Spleen (tissue), 11 donors: Measurements from ENCODE around the gene ADCY10. TPM values are rescaled to one million over a fixed set of nuclear protein-coding genes. Genes with fewer than 3 reads are reported as not detected.
A peak's percentile ranks its signal among the peaks of the same experiment; 100 is the strongest.

Source experiments
- DNase-seq: peaks from one replicate; pipeline ENCODE4 v3.0.0-alpha.2; 2020
- H3K27ac ChIP-seq, 8 donors: fragments of 200-600 bp; sonication (generic) in 7 of 8; 1 replicate in 4 of 8; 2 replicates in 4 of 8; pipeline versions ENCODE4 v1.5.0 to v1.8.0; 2016 to 2021; ENCODE audit warnings: inconsistent platforms in 4 of 8, mild to moderate bottlenecking in 4 of 8, moderate library complexity in 1 of 8
- H3K27me3 ChIP-seq, 7 donors: fragments of 200-600 bp; sonication (generic) in 6 of 7; replicated peaks in 1 of 7; 1 replicate in 4 of 7; 2 replicates in 3 of 7; pipeline versions ENCODE4 v1.5.0 to v1.8.0; 2016 to 2021; ENCODE audit warnings: inconsistent platforms in 3 of 7, mild to moderate bottlenecking in 1 of 7
- H3K36me3 ChIP-seq, 6 donors: fragments of 200-600 bp; sonication (generic) in 5 of 6; 1 replicate in 4 of 6; 2 replicates in 2 of 6; pipeline versions ENCODE4 v1.5.0 to v1.8.0; 2016 to 2021; ENCODE audit warnings: inconsistent platforms in 2 of 6
- H3K4me1 ChIP-seq, 6 donors: fragments of 200-600 bp; sonication (generic) in 5 of 6; 1 replicate in 3 of 6; 2 replicates in 3 of 6; pipeline versions ENCODE4 v1.5.0 to v1.8.0; 2016 to 2021; ENCODE audit warnings: inconsistent platforms in 3 of 6
- H3K4me3 ChIP-seq, 8 donors: fragments of 200-600 bp; sonication (generic) in 7 of 8; 1 replicate in 4 of 8; 2 replicates in 4 of 8; pipeline versions ENCODE4 v1.5.0 to v1.8.0; 2016 to 2021; ENCODE audit warnings: inconsistent platforms in 4 of 8, mild to moderate bottlenecking in 4 of 8, moderate library complexity in 2 of 8
- H3K9me3 ChIP-seq, 8 donors: fragments of 200-600 bp; sonication (generic) in 7 of 8; 1 replicate in 4 of 8; 2 replicates in 4 of 8; pipeline versions ENCODE4 v1.5.0 to v1.8.0; 2016 to 2021; ENCODE audit warnings: inconsistent platforms in 4 of 8
- CTCF ChIP-seq, 11 experiments: fragments of 200-600 bp in 7 of 11; fragments of 450-650 bp in 4 of 11; sonication (generic) in 4 of 11; IDR thresholded peaks in 8 of 11; conservative IDR thresholded peaks in 3 of 11; 1 replicate in 7 of 11; 2 replicates in 4 of 11; pipeline versions ENCODE4 v1.4.0 to v1.8.0; 2016 to 2021; ENCODE audit warnings: antibody characterized with exemption in 11 of 11, inconsistent platforms in 4 of 11, mild to moderate bottlenecking in 1 of 11
- POLR2A ChIP-seq, 3 donors: fragments of 450-650 bp; IDR thresholded peaks; one replicate each; pipeline ENCODE4 v1.5.1; 2017; ENCODE audit warnings: antibody characterized with exemption in 3 of 3, mild to moderate bottlenecking in 1 of 3
- POLR2AphosphoS5 ChIP-seq, 3 donors: sonication (generic); formaldehyde crosslinking; IDR thresholded peaks; one replicate each; pipeline ENCODE4 v1.5.1; 2017; ENCODE audit warnings: antibody characterized with exemption in 3 of 3
- whole genome bisulfite sequencing, 5 donors: extraction: QIAGEN DNeasy Blood & Tissue Kit in 3 of 5; methylation state at CpG; one replicate each; pipeline versions ENCODE4 v1.1.5 to v1.1.7; 2013 to 2018; 5-methylcytosine and 5-hydroxymethylcytosine counted together
- intact Hi-C: fragments of 100-400 bp; cut with DNase I; formaldehyde crosslinking; loops from one replicate; pipeline ENCODE4 v1.15.0; 2023; ENCODE audit warnings: low total_unique reads
- polyA plus RNA-seq, 3 donors: library from polyadenylated mRNA; stranded (reverse); fragments of 200-250 nt; gene quantifications; one replicate each; pipeline ENCODE4 v1.2.1, GENCODE V29; 2013
- total RNA-seq, 7 donors: library from RNA; depleted of rRNA in 3 of 7; stranded (reverse); fragments of >200 nt in 3 of 7; fragmentation: NEBNext Ultra II Directional in 4 of 7; extraction: Animal tissue kit (Norgen Biotek cat#: 25700) in 4 of 7; gene quantifications; one replicate each; pipeline versions ENCODE4 v1.1.0 to v1.2.1, GENCODE V29; 2016 to 2021
- donor health status: healthy with polysubstance abuse.
- donor health status: DM: no; HTN: no; CAD: no; lungs with moderate emphysema.
- donor health status: DM: no; HTN: no; CAD: no.
- donor health status: Bipolar disorder and iron deficiency.
- donor health status: healthy.
- donor health status: DM: no; HTN: no; CAD: no.
- donor health status: DM: yes; HTN: yes; CAD: no.

Gene ADCY10
- total and polyA plus RNA-seq, 10 donors: 0.04 to 0.40 (median 0.16) TPM; not detected in 4

- 40 to 64% (median 57%) methylated on average over 5 of the region's 5 CpGs for WGBS, 5 donors
- H3K27ac ChIP-seq: peak overlapping the region in 6 of 8 donors; percentile 0 to 57 (median 24)
These were observed 122.4 kb downstream of the ADCY10 start for GRCh38 chr1:167791281-167792187.

GRCh38 chr1:167790117-167790516, 123.8 kb downstream of the ADCY10 start:
- H3K4me3 ChIP-seq: no peak overlapping the region
- H3K9me3 ChIP-seq: no peaks in the 10 kb centered on the region
- H3K27ac ChIP-seq: no peak overlapping the region
- DNase-seq: no peak
- intact Hi-C loops: no loop called here
- peaks cover 0 to 15% (median 0%) of the 10 kb centered on the region in 6 donors for H3K4me1 ChIP-seq
- WGBS, 5 donors: 79 to 87% (median 86%) methylated on average over 5 of the region's 5 CpGs
- TF ChIP-seq CTCF (IDR thresholded peaks at IDR 0.05 in 8 of 11, conservative IDR thresholded peaks at IDR 0.05 in 3 of 11): no peak
- TF ChIP-seq POLR2AphosphoS5 (IDR thresholded peaks at IDR 0.05): no peak
- TF ChIP-seq POLR2A (IDR thresholded peaks at IDR 0.05): no peak
- no peaks in the 10 kb centered on the region for H3K27me3 ChIP-seq
- peaks cover 0 to 54% (median 10%) of the 10 kb centered on the region in 6 donors for H3K36me3 ChIP-seq

More at GRCh38 chr1:167791281-167792187, 122.4 kb downstream of the ADCY10 start:
- no peak overlapping the region for H3K4me3 ChIP-seq
- no peak for TF ChIP-seq CTCF (IDR thresholded peaks at IDR 0.05 in 8 of 11, conservative IDR thresholded peaks at IDR 0.05 in 3 of 11)
- no peak for TF ChIP-seq POLR2A (IDR thresholded peaks at IDR 0.05)
- peak in 1 of 3 donors; percentile 33 for TF ChIP-seq POLR2AphosphoS5 (IDR thresholded peaks at IDR 0.05)
- no peak for DNase-seq
- intact Hi-C loops: no loop called here
- H3K9me3 ChIP-seq: no peaks in the 10 kb centered on the region
- H3K4me1 ChIP-seq: peaks cover 0 to 25% (median 4%) of the 10 kb centered on the region in 6 donors
- no peaks in the 10 kb centered on the region for H3K27me3 ChIP-seq
- H3K36me3 ChIP-seq: peaks cover 0 to 47% (median 10%) of the 10 kb centered on the region in 6 donors

- Histone ChIP-seq H3K27me3 (no peaks in the 10 kb centered on the region), H3K4me3 (no peak overlapping the region), H3K36me3 (peaks cover 0 to 57% (median 10%) of the 10 kb centered on the region in 6 donors), H3K9me3 (no peaks in the 10 kb centered on the region), H3K27ac (no peak overlapping the region), H3K4me1 (peaks cover 0 to 15% (median 0%) of the 10 kb centered on the region in 6 donors)
- no peak for DNase-seq
- WGBS, 5 donors: 87 to 96% (median 93%) methylated on average over 3 of the region's 3 CpGs
- TF ChIP-seq POLR2AphosphoS5 (IDR thresholded peaks at IDR 0.05): no peak
- no peak for TF ChIP-seq CTCF (IDR thresholded peaks at IDR 0.05 in 8 of 11, conservative IDR thresholded peaks at IDR 0.05 in 3 of 11)
- no peak for TF ChIP-seq POLR2A (IDR thresholded peaks at IDR 0.05)
- intact Hi-C loops: no loop called here
These were observed 124.4 kb downstream of the ADCY10 start for GRCh38 chr1:167789501-167789900.

- WGBS, 5 donors: 86 to 98% (median 94%) methylated on average over 5 of the region's 5 CpGs
- H3K4me3 ChIP-seq: no peak overlapping the region
These were observed 127.4 kb downstream of the ADCY10 start for GRCh38 chr1:167786502-167786901.

More at GRCh38 chr1:167786502-167786901, 127.4 kb downstream of the ADCY10 start:
- Histone ChIP-seq H3K4me1 (peaks cover 0 to 8% (median 0%) of the 10 kb centered on the region in 6 donors), H3K36me3 (peaks cover 0 to 62% (median 13%) of the 10 kb centered on the region in 6 donors), H3K9me3 (peaks cover 0 to 2% (median 0%) of the 10 kb centered on the region in 8 donors), H3K27ac (no peak overlapping the region), H3K27me3 (no peaks in the 10 kb centered on the region)
- TF ChIP-seq POLR2AphosphoS5 (IDR thresholded peaks at IDR 0.05) (no peak), POLR2A (IDR thresholded peaks at IDR 0.05) (no peak)
- intact Hi-C loops: no loop called here
- DNase-seq: no peak
